Medulla oblongata (tissue), 1 donor: Measurements from ENCODE around the gene GRIPAP1.
A peak's percentile ranks its signal among the peaks of the same experiment; 100 is the strongest.

Source experiments
- DNase-seq: peaks from one replicate; pipeline ENCODE4 v3.0.0-alpha.2; 2015; ENCODE audit errors: extremely low spot score

GRIPAP1 gene

DNA sequence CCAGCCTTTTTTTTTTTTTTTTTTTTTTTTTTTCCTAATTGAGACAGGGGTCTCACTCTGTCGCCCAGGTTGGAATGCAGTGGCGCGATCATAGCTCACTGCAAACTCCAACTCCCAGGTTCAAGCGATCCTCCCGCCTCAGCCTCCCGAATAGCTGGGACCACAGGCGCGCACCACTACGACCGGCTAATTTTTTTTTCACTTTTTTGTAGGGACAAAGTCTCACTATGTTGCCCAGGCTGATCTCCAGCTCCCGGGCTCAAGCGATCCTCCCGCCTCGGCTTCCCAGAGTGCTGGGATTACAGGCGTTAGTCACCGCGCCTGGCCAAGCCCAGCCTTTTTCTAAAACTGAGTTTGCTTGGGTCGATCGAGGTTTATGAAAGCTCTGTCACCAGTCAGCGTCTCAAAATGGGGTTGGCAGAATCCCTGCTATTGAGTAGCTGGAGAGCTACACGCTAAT, 43.4 kb downstream of the GRIPAP1 start:
- peak; percentile 22 for DNase-seq

GRCh38 chrX:48957827-48958634, 44.0 kb downstream of the GRIPAP1 start:
- DNase-seq, result peak; percentile 97

DNA sequence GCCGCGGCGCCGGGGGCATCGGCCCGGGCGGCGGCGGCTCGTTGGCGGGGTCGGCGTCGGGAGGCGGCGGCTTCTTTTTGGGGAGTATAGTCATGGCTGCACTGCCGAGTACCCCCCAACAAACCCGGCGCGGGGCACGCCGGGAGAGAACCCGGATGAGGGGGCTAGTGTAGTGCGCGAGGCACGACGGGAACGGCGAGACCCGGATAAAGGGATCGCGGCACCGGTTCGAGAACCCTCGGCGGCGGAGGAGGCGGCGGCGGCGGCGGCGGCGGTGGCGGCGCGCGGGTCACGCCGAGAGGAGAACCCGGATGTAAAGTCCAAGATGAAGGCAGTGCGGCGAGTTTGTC, 44.6 kb downstream of the GRIPAP1 start, which contains the start of gene OTUD5:
TSS of gene OTUD5 (minus strand) at position 131 of the 350 bp plus-strand sequence. CDS start at position 94, 37 bp downstream.
- peak; percentile 50 for DNase-seq

DNA sequence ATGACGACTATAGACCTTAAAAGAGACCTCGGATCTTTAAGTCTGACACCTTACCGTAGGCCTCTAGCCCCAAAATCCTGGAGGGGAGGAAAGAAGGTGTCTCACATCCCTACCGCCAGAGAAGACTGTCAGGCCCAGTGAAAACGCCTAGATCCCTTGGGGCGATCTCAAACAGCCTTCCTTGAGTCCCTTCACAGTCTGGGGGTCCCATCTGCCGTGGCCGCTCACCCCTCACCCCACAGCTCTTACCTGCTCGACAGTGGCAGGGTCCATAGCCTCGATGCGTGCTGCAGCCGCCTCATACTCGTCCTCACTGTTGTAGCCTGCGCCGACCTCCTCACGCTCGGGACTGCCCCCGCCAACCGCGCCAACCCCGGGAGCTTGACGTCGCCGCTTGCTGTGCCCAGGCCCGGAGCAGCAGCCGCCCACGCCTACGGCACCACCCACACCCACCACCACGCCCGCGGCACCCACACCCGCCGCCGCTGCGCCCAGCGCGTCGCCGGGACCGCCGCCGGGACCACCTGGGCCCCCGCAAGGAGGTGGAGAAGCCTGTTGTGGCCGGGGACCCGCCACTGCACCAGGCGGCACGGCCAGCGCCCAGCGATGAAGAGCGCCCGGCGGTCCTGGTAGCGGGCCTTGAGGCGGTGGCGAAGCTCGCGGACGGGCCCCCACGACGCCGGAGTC, 45.2 kb downstream of the GRIPAP1 start:
- DNase-seq, result no peak

GRCh38 chrX:48948589-48948988, 53.5 kb downstream of the GRIPAP1 start:
- DNase-seq, result no peak

DNA sequence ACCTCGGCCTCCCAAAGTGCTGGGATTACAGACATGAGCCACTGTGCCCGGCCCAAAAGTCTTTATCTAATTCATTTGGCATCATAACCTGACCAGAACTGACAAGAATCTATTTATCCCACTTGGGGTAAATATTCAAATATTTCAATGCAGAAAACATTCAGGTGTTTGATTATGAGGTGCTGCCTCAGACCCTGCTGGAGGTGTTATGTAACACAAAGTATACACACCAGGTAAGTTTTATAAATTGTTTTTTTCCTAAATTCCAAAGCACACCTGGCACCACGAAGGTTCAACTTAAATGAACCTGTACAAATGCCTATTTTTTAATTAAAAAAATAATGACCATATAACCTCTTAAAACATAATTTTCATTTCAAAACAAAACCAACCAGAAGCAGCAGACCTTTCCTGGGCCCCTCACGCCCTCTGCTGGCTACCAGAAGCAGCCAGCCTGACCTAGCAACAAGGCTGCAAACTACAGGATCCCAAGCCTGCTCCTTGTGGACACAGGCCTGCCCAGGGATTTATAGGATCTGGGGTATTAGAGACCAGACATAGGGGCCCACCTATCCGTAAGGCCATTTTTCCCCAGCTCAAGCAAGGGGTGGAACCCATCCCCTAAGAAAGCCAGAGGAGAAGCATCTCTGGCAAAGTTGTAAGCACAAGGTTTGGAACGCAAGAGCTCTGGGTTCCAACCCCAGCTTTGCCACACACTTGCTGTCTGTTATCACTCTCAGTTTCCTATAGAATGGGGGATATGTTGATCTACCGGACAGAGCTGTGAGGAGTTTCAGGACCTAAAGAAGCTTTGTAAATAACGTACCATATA, 56.3 kb downstream of the GRIPAP1 start:
- peak; percentile 20 for DNase-seq

- DNase-seq, result no peak
Measured at GRCh38 chrX:48942895-48943294, 59.2 kb downstream of the GRIPAP1 start.

- no peak for DNase-seq
Measured at GRCh38 chrX:48940404-48940955, 61.6 kb downstream of the GRIPAP1 start.

- no peak for DNase-seq
Measured at GRCh38 chrX:48939524-48940228, 62.4 kb downstream of the GRIPAP1 start.

DNA sequence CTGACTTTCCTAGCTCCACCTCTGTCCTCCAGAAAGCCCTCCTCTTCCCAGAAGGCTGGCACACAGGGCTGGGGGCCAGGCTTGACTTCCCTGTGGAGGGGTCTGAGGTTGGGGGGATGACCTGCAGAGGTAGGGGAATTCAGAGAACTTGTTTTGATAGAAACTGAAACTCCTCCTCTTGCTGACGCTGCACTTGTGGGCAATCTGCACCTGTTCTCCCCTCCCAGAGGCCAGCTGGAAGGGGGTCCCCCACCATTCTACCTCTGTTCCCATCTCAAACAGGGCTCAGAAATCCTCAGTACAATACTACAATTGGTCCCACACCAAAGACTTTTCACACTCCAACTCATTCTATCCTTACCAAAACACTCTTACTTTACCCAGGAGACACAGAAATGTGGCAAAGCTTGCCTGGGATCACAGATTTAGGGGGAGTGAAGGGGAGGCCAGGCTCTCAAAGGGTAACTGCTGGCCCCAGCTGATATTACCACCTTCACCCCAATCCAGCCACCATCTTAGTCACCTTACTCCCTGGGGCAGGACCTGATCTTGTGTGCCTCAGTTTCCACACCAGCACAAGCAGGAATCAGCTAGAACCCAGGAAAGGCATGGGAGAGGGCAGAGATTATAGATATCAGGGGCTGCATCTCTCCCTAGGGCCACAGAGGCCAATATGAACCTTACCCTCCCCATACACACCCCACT, 63.2 kb downstream of the GRIPAP1 start:
- no peak for DNase-seq

DNA sequence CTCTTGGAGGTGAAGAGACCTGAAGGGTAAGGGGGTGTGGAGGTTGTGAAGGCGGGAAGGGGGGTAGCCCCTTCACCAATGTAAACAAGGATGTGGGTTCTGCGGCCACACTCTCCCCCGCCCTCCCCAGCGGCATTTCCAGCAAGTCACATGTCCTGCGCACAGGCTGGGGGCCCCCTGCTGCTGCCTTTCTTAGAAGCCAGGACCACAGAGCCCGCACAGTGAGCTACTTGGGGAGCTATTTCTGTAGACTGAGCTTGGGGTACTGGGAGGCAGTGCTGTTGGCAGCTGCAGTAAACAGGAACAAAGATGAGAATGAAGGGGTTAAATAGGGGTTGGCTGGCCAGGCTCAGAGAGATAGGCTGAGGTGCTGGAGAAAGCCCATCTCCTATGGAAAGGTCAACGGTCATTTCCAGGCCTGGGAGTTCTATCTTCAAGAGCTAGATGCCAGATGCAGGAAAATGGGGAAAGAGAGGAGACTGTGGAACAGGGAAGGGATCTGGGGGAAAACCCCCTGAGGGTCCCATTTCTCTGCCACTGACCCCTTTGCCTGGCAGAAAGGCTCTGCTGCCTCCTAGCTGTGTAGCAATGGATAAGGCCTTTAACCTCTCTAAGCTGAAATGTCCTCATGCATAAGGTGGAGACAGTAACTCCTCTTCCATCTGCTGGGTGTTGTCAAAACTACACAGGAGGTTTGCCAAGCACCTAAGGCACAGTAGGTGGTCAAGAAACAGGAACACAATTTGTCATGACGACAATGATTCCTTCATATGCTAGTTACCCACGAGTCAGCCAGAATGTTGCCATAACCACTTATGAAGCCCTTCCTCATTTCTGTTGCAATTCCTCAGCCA, 64.8 kb downstream of the GRIPAP1 start:
- peak; percentile 34 for DNase-seq

DNA sequence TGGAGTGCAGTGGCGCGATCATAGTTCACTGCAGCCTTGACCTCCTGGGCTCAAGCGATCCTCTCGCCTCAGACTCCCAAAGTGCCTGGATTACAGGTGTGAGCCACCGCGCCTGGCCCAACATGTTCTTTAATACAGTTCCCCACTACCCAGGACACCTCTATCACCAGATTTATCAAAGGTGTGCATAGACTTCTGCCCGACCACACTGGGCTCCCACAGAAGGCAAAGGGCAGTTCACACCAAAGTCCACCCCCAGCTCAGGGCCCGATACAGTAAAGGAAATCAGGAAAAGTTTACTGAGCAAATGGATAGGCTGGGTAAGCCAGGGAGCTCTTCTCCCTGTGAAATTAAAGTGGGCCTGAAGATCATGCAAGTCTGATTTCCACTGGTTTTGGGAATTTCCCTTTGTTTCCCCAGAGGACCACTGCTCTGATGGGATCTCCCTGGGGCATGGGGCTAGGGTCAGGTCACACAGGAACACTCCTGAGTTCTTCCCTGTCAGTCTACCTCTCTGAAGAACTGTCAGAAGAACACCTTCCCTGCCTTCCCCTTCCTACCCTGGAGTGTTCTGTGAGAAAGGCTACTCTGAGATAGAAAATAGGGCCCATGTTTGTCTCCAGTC, 65.5 kb downstream of the GRIPAP1 start:
- DNase-seq, result no peak

- DNase-seq, result no peak
Measured at GRCh38 chrX:48935301-48935670, 66.8 kb downstream of the GRIPAP1 start.

DNA sequence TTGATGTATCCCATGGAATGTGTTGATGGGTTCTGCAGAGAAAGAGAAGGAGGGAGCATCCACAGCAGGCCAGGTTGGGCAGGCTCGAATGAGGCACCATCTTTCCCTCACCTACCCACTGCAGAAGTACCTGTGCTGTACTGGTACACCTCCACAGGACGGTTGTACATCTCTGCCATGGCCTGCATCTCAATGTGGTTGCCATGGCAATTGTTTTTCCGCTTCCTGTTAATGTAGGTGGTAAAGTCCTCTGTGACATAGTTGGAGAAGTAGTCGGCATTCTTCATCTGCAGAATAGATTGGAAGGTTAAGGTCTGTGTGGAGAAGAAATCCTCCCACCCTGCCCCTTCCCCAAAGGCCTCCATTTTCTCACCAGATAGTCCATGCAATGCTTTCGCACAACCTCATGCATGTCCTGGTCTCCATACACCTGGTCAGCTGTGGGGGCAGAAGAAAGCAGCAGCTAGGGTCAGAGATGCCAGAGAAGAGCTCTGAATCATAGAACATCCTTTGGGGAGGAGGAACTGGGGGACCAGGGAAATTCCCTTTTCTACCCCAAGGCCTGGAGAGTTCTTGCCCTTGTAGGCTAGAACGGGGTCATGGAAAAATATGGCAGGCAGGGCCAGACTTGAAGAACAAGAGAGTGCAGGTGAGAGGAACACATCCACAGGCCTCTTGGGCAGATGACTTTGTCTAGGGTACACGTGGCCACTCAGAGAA, 67.3 kb downstream of the GRIPAP1 start:
- no peak for DNase-seq

DNA sequence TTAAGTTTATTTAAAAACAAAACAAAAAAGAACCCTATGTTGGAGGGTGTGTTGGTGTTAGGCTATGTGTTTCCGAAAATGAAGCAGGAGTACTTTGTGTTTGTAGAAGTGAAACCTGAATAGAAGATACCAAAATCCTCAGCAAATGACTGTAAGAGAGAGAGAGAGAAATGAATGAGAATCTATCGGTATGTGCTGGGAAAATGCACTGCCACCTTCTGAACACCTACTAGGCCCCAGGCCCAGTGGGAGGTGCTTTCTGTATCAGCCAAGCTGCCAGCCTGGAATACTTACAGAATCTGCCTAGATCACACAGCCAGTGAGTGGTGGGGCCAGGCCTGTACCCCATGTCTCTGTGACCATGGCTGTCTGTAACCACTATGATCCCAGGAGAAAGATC, 68.3 kb downstream of the GRIPAP1 start:
- no peak for DNase-seq

- DNase-seq, result no peak
Measured at GRCh38 chrX:48927736-48928382, 74.2 kb downstream of the GRIPAP1 start.

DNA sequence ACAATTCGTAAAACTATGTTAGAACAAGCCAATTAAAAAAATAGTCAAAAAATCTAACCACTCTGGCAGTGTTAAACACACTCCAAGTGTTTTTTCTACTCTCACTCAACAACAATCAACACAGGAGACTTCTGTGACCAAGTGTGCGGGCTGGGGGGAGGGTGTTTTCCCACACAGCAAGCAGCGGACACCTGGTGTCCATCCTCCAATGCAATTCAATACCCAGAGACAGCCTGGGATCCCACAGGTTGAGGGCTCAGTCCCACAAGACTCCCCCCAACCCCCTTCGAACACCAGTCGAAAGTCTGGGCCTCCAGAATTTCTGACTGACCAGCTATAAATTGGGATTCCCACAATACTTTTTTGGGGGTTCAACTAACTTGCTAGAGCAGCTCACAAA, 74.9 kb downstream of the GRIPAP1 start:
- DNase-seq, result no peak

GRCh38 chrX:48924270-48924669, 77.8 kb downstream of the GRIPAP1 start:
- no peak for DNase-seq
